GM12878 (cell line): Measurements from ENCODE around the gene ELMO3. TPM values are rescaled to one million over a fixed set of nuclear protein-coding genes. Genes with fewer than 3 reads are reported as not detected.

Experiments
- ATAC-seq: fragments of 200-7000 bp; cut with Tn5 transposase; 3 replicates; pipeline ENCODE4 v1.9.1; 2020; ENCODE audit warnings: mild to moderate bottlenecking, moderate library complexity
- BruUV-seq: library from RNA; stranded (reverse); fragments of 400-500 nt; replicated peaks from 2 replicates; lab custom pipeline; 2021; lab: Mats Ljungman, UMichigan
- CTCF ChIA-PET: fragments of 300-600 bp; sonication (Branson Sonifier 250); formaldehyde crosslinking; extraction: SDS; loops from one replicate; lab custom pipeline; 2021; ENCODE audit warnings: inconsistent platforms; lab: Yijun Ruan, JAX
- POLR2A ChIA-PET: fragments of 350-600 bp; formaldehyde crosslinking; extraction: SDS; loops from one replicate; lab custom pipeline; 2021; ENCODE audit warnings: inconsistent platforms; lab: Charles Lee
- RAD21 ChIA-PET: fragments of 300-600 bp; sonication (Branson Sonifier 250); formaldehyde crosslinking; loops from one replicate; lab custom pipeline; 2023; ENCODE audit warnings: antibody characterized with exemption; ENCODE audit not compliant: unreplicated experiment; lab: Charles Lee
- SMC1A ChIA-PET: fragments of 300-600 bp; sonication (Branson Sonifier 250); formaldehyde crosslinking; loops from one replicate; lab custom pipeline; 2023; ENCODE audit not compliant: unreplicated experiment, uncharacterized antibody; lab: Charles Lee
- DNase-seq: peaks from one replicate; pipeline ENCODE4 v3.0.0-alpha.2; 2011; ENCODE audit warnings: low read depth, low spot score
- FAIRE-seq: peaks from 3 replicates; lab custom pipeline; 2011; peaks lifted over from hg19 to GRCh38; lab: Jason Lieb, UNC
- H2AFZ ChIP-seq: 2 replicates; pipeline ENCODE4 v1.6.0; 2011; ENCODE audit warnings: low read depth, low read length, control low read depth; ENCODE audit not compliant: control insufficient read depth
- H3K27ac ChIP-seq: 2 replicates; pipeline ENCODE4 v1.5.1; 2011; ENCODE audit warnings: control low read depth; ENCODE audit not compliant: control insufficient read depth, insufficient read depth
- H3K27me3 ChIP-seq, 2 experiments: replicated peaks in 1 of 2; 2 replicates each; pipeline versions ENCODE4 v1.6.0 to v1.6.1; 2011; ENCODE audit warnings: low read length in 1 of 2; ENCODE audit not compliant: control insufficient read depth in 2 of 2, insufficient read depth in 2 of 2
- H3K36me3 ChIP-seq, 2 experiments: 2 replicates each; pipeline ENCODE4 v1.5.1; 2011; ENCODE audit warnings: low read length in 1 of 2; ENCODE audit not compliant: control insufficient read depth in 2 of 2, insufficient read depth in 2 of 2
- H3K4me1 ChIP-seq: 2 replicates; pipeline ENCODE4 v1.6.1; 2011; ENCODE audit warnings: mild to moderate bottlenecking, low read length, moderate library complexity, mixed read lengths; ENCODE audit not compliant: control insufficient read depth, insufficient read depth
- H3K4me2 ChIP-seq: 2 replicates; pipeline ENCODE4 v1.6.0; 2011; ENCODE audit warnings: control low read depth; ENCODE audit not compliant: control insufficient read depth, insufficient read depth
- H3K4me3 ChIP-seq: fragments of 200-600 bp; sonication (generic); 2 replicates; pipeline ENCODE4 v1.5.1; 2016
- H3K79me2 ChIP-seq: 2 replicates; pipeline ENCODE4 v1.6.0; 2011; ENCODE audit warnings: low read length; ENCODE audit not compliant: control insufficient read depth, insufficient read depth
- H3K9ac ChIP-seq: 2 replicates; pipeline ENCODE4 v1.8.0; 2011; ENCODE audit warnings: low read length, control low read depth, mixed read lengths; ENCODE audit not compliant: control insufficient read depth, insufficient read depth
- H3K9me3 ChIP-seq: replicated peaks from 3 replicates; pipeline ENCODE4 v1.5.1; 2011; ENCODE audit warnings: mild to moderate bottlenecking, low read length; ENCODE audit not compliant: control insufficient read depth, insufficient read depth
- H4K20me1 ChIP-seq: 2 replicates; pipeline ENCODE4 v1.6.0; 2011; ENCODE audit not compliant: control insufficient read depth, insufficient read depth
- HDGF ChIP-seq: fragments of 450-650 bp; IDR thresholded peaks from 2 replicates; pipeline ENCODE4 v1.6.1; 2016; ENCODE audit warnings: antibody characterized with exemption
- NFXL1 ChIP-seq: fragments of 450-650 bp; IDR thresholded peaks from 2 replicates; pipeline ENCODE4 v1.6.1; 2017; ENCODE audit warnings: antibody characterized with exemption, mild to moderate bottlenecking, borderline replicate concordance
- NR2F1 ChIP-seq: fragments of 450-650 bp; conservative IDR thresholded peaks from 2 replicates; pipeline ENCODE4 v1.6.1; 2017; ENCODE audit warnings: mild to moderate bottlenecking
- NRF1 ChIP-seq: conservative IDR thresholded peaks from 2 replicates; pipeline ENCODE4 v1.6.1; 2011; ENCODE audit warnings: mild to moderate bottlenecking, low read depth, low read length, improper control_type of control experiment
- POLR2A ChIP-seq: IDR thresholded peaks from 2 replicates; pipeline ENCODE4 v1.6.1; 2011; ENCODE audit warnings: low read depth, mild to moderate bottlenecking, low read length
- RUNX3 ChIP-seq: IDR thresholded peaks from 2 replicates; pipeline ENCODE4 v1.6.1; 2012; ENCODE audit warnings: low read length, inconsistent platforms
- SIN3A ChIP-seq: IDR thresholded peaks from 2 replicates; pipeline ENCODE4 v1.6.1; 2012; ENCODE audit warnings: low read depth, low read length, improper control_type of control experiment
- STAT1 ChIP-seq: fragments of 450-650 bp; conservative IDR thresholded peaks from 2 replicates; pipeline ENCODE4 v1.6.1; 2014; ENCODE audit warnings: antibody characterized with exemption, mild to moderate bottlenecking
- TARDBP ChIP-seq: IDR thresholded peaks from 2 replicates; pipeline ENCODE4 v1.6.1; 2016; ENCODE audit warnings: borderline replicate concordance
- WGBS: methylation state at CpG from one replicate; pipeline ENCODE4 v1.1.6; 2016; ENCODE audit warnings: low lambda C conversion rate; ENCODE audit not compliant: insufficient replicate concordance, insufficient coverage; ENCODE audit errors: missing lambda C conversion rate; 5-methylcytosine and 5-hydroxymethylcytosine counted together
- in situ Hi-C: fragments of 300-500 bp; cut with MboI; formaldehyde crosslinking; loops from 9 replicates; pipeline ENCODE4 v1.14.3; 2018; ENCODE audit warnings: mixed read lengths
- intact Hi-C: fragments of 100-400 bp; cut with micrococcal nuclease; formaldehyde crosslinking; loops from one replicate; pipeline ENCODE4 v1.14.2; 2022; ENCODE audit not compliant: unreplicated experiment
- polyA plus RNA-seq, 11 experiments: library from polyadenylated mRNA; depleted of rRNA in 4 of 11; unstranded in 6 of 11; stranded (reverse) in 5 of 11; fragments of >200 nt; fragmentation: Nextera tagmentation in 4 of 11; fragmentation: Illumina TruSeq in 1 of 11; extraction: Ambion mirVana in 4 of 11; extraction: Trizol in 1 of 11; gene quantifications; 1 replicate in 1 of 11; 2 replicates in 10 of 11; pipeline versions ENCODE4 v1.2.1 to v1.2.3, GENCODE V29; 2011 to 2016; ENCODE audit warnings: inconsistent platforms in 2 of 11, missing spikeins in 2 of 11, low read depth in 1 of 11
- total RNA-seq, 4 experiments: library from RNA; depleted of rRNA in 3 of 4; stranded (reverse); fragments of >200 nt in 3 of 4; fragmentation: Illumina TruSeq in 1 of 4; extraction: Trizol in 1 of 4; gene quantifications; 2 replicates each; pipeline versions ENCODE4 v1.2.1 to v1.2.3, GENCODE V29; 2013 to 2021
- TF ChIP-seq, protein P1 (sequence below): IDR thresholded peaks from 2 replicates; pipeline ENCODE4 v1.6.1; 2011; ENCODE audit warnings: borderline replicate concordance, low read depth, mild to moderate bottlenecking, moderate library complexity, mixed read lengths, low read length; ENCODE audit not compliant: insufficient read depth; ENCODE audit errors: extremely low read length

Gene ELMO3
- total and polyA plus RNA-seq, 10 of the 15 experiments (the other 5 are each of a cell fraction or from before 2014, with no cell fraction given) = 0.05 to 4.7 (median 0.96) TPM; not detected in 1

- TF ChIP-seq SIN3A = no peak
- no peak for TF ChIP-seq TARDBP
- TF ChIP-seq STAT1 = no peak
- no peak for TF ChIP-seq NRF1
- TF ChIP-seq HDGF = no peak
- no peak for TF ChIP-seq RUNX3
- TF ChIP-seq POLR2A = no peak
These were observed 28.6 kb downstream of the ELMO3 start (continued) for GRCh38 chr16:67227567-67227921.

DNA sequence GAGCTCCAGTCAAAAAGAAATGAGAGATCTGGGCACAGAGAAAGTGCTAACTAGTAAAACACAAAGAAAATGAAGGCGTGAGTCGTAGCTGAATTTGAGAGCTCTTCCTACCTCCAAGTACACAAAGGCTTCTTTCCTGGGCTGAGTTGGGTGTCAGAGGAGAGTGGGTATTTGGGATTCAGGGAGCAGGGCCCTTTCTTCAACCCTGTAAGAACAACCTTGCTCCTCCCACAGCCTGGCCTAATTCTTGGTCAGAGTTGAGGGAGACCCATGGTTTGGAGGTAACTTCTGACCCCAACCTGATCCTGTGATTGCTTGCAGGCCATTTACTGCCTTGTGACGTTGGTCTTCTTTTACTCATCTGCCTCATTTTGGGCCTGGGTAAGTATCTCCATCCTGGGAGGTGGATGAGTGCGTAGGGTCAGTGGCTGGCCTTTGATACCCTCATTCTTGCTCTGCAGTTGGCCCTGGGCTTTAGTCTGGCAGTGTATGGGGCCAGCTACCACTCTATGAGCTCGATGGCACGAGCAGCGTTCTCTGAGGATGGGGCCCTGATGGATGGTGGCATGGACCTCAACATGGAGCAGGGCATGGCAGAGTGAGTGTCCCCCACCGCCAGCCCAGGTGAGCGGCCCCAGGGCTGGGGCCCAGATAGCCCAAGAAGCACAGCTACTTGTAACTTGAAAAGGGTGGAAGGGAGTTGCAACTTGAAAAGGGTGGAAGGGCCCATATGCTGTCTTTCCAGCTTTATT lies 29.3 kb downstream of the ELMO3 start:
- H3K4me3 ChIP-seq = peak overlapping the region; percentile 87
- no TSS peak for BruUV-seq
- H3K36me3 ChIP-seq = peaks cover 14 to 25% of the 10 kb centered on the region in 2 experiments; a peak in 3 of 4 replicates
- WGBS = 81% methylated on average over 9 of the region's 9 CpGs
- H3K9me3 ChIP-seq = no peaks in the 10 kb centered on the region
- H4K20me1 ChIP-seq = no peaks in the 10 kb centered on the region
- TF ChIP-seq, protein P1, sequence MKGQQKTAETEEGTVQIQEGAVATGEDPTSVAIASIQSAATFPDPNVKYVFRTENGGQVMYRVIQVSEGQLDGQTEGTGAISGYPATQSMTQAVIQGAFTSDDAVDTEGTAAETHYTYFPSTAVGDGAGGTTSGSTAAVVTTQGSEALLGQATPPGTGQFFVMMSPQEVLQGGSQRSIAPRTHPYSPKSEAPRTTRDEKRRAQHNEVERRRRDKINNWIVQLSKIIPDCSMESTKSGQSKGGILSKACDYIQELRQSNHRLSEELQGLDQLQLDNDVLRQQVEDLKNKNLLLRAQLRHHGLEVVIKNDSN = no peak
- TF ChIP-seq NR2F1 = no peak
- no peak for TF ChIP-seq NFXL1
- RAD21 ChIA-PET = interaction anchor here (3.1 kb wide), 1 partner anchor 15 kb away, joined by 35 read pairs; no protein-coding TSS in a partner anchor
- CTCF ChIA-PET = interaction anchor here (0.6 to 2.5 kb wide), 7 partner anchors 11 to 73 kb away, joined by 3 to 25 read pairs (median 6); partner anchors contain the start of genes ELMO3, FBXL8, FHOD1 and TRADD
- in situ Hi-C loops (no loop called here), intact Hi-C loops (no loop called here)
- POLR2A ChIA-PET = interaction anchor here (1.0 to 7.7 kb wide), 4 partner anchors 8 to 67 kb away, joined by 3 to 100 read pairs (median 12); partner anchors contain the start of genes E2F4, FHOD1 and SLC9A5
- FAIRE-seq = no peak
- ATAC-seq = no peak
- H3K27me3 ChIP-seq = no peaks in the 10 kb centered on the region
- DNase-seq = no peak
- H3K27ac ChIP-seq = no peak overlapping the region
- H2AFZ ChIP-seq = no peak overlapping the region
- H3K4me1 ChIP-seq = peaks cover 12% of the 10 kb centered on the region
- SMC1A ChIA-PET = interaction anchor here (0.6 to 2.6 kb wide), 4 partner anchors 16 to 32 kb away, joined by 3 to 21 read pairs (median 10); partner anchors contain the start of genes FHOD1 and SLC9A5
- H3K9ac ChIP-seq = peak overlapping the region; percentile 80
- peak overlapping the region; percentile 86 for H3K4me2 ChIP-seq
- peaks cover 18% of the 10 kb centered on the region for H3K79me2 ChIP-seq
